ENCODE measurements around the gene NPFFR1. TPM values are rescaled to one million over a fixed set of nuclear protein-coding genes. Genes with fewer than 3 reads are reported as not detected.

The NPFFR1 gene
- total RNA-seq, 2 donors from 2014 or later, result not detected

GRCh38 chr10:70306181-70306705 is 22.4 kb upstream of the NPFFR1 start:
- WGBS, 2 donors, result 66 to 90% methylated on average over 4 of the region's 4 CpGs
- no peaks in the 10 kb centered on the region for H3K27me3 ChIP-seq
- no peak for ATAC-seq
- DNase-seq, result no peak
- intact Hi-C loops (cut with DNase I), result no loop called here
- H3K4me1 ChIP-seq, result no peaks in the 10 kb centered on the region
- no peak overlapping the region for H3K4me3 ChIP-seq
- TF ChIP-seq, protein P1, sequence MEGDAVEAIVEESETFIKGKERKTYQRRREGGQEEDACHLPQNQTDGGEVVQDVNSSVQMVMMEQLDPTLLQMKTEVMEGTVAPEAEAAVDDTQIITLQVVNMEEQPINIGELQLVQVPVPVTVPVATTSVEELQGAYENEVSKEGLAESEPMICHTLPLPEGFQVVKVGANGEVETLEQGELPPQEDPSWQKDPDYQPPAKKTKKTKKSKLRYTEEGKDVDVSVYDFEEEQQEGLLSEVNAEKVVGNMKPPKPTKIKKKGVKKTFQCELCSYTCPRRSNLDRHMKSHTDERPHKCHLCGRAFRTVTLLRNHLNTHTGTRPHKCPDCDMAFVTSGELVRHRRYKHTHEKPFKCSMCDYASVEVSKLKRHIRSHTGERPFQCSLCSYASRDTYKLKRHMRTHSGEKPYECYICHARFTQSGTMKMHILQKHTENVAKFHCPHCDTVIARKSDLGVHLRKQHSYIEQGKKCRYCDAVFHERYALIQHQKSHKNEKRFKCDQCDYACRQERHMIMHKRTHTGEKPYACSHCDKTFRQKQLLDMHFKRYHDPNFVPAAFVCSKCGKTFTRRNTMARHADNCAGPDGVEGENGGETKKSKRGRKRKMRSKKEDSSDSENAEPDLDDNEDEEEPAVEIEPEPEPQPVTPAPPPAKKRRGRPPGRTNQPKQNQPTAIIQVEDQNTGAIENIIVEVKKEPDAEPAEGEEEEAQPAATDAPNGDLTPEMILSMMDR (IDR thresholded peaks at IDR 0.05), result no peak
- no peak for TF ChIP-seq POLR2A (IDR thresholded peaks at IDR 0.05)
- H3K27ac ChIP-seq, result no peak overlapping the region
- H3K9me3 ChIP-seq, result no peaks in the 10 kb centered on the region
- H3K36me3 ChIP-seq (replicated peaks in 1 of 2; ENCODE audit: insufficient read depth in 1 of 2, low read depth in 2 of 2), result no peaks in the 10 kb centered on the region

DNA sequence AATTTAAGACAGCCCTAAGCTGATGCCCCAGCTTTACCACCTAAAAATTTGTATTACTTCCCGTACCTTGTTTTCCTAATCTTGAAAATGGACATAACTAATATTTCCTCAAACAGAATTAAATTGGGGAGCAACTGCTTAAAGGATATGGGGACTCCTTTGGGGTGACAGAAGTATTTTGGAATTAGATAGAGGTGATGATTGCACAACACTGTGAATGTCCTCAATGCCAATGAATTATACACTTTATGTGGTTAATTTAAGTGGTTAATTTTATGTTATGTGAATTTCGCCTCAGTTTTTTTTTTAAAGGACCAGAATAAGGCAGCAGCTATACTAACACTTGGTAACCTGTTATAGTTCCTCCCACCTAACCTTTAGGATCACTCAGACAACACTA is 19.9 kb upstream of the NPFFR1 start:
- Histone ChIP-seq H3K36me3 (replicated peaks in 1 of 2; ENCODE audit: insufficient read depth in 1 of 2, low read depth in 2 of 2) (no peaks in the 10 kb centered on the region), H3K9me3 (no peaks in the 10 kb centered on the region), H3K4me3 (no peak overlapping the region), H3K27me3 (no peaks in the 10 kb centered on the region), H3K27ac (no peak overlapping the region), H3K4me1 (no peaks in the 10 kb centered on the region)
- 82 to 89% methylated on average over 2 of the region's 2 CpGs for WGBS, 2 donors
- intact Hi-C loops (cut with DNase I), result no loop called here
- DNase-seq (no peak), ATAC-seq (no peak)
- TF ChIP-seq POLR2A (IDR thresholded peaks at IDR 0.05), result no peak
- TF ChIP-seq, protein P1 (IDR thresholded peaks at IDR 0.05), result no peak

DNA sequence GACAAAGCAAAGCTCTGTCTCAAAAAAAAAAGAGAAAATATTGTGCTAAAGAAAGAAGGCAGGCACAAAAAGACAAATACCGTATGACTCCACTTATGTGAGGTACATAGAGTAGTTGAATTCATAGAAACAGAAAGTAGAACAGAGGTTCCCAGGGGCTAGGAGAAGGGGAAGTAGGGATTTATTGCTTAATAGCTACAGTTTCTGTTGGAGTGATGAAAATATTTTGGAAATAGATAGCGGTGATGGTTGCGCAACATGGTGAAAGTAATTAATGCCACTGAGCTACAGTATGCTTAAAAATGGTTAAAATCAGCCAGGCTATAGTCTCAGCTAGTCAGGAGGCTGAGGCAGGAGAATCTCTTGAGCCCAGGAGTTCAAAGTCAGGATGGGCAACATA is 18.5 kb upstream of the NPFFR1 start:
- intact Hi-C loops (cut with DNase I), result no loop called here
- 60 to 79% methylated on average over 3 of the region's 3 CpGs for WGBS, 2 donors
- no peak for TF ChIP-seq POLR2A (IDR thresholded peaks at IDR 0.05)
- TF ChIP-seq, protein P1 (IDR thresholded peaks at IDR 0.05), result no peak
- H3K27ac ChIP-seq, result peak overlapping the region in 1 of 4 donors; percentile 44
- peaks cover under 1% of the 10 kb centered on the region for H3K4me1 ChIP-seq
- H3K27me3 ChIP-seq, result no peaks in the 10 kb centered on the region
- DNase-seq (peak in 1 of 4 donors; percentile 51), ATAC-seq (peak; percentile 54)
- no peaks in the 10 kb centered on the region for H3K36me3 ChIP-seq (replicated peaks in 1 of 2; ENCODE audit: insufficient read depth in 1 of 2, low read depth in 2 of 2)
- H3K9me3 ChIP-seq, result no peaks in the 10 kb centered on the region
- H3K4me3 ChIP-seq, result no peak overlapping the region

DNA sequence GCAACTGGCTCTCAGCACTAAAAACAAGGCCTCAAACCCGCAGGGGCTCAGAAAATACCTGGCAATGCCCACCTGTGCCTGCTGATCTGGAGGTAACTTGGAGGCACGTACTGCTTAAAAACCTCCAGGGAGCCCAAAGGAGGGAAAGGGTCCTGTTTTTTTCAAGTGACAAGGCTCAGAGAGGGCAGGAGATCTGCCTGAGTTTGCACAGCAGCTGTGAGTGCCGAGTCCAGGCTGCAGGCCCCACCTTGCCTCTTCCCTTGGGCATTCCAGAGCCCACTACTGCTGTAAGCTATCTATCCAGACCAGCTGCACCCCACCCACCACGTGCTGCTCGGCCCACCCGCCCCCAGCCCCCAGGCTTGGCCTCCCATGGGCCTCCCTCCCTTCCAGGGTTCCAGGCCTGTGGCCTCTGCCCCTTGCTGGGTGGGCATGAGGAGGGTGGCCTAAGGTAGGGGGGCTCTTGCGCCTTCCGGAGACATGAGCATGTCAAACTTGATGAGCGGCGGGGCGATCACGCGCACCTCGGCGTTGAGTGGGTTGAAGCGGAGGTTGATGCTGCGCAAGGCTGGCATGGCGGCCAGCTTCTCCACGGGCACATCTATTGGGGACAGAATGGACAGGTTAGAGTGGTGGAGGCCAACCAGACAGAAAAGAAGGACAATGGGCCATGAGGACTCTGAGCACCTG is 17.2 kb upstream of the NPFFR1 start:
- Histone ChIP-seq H3K9me3 (no peaks in the 10 kb centered on the region), H3K4me3 (no peak overlapping the region), H3K27ac (no peak overlapping the region), H3K36me3 (replicated peaks in 1 of 2; ENCODE audit: insufficient read depth in 1 of 2, low read depth in 2 of 2) (no peaks in the 10 kb centered on the region), H3K4me1 (peaks cover 13% of the 10 kb centered on the region), H3K27me3 (no peaks in the 10 kb centered on the region)
- intact Hi-C loops (cut with DNase I), result no loop called here
- no peak for ATAC-seq
- TF ChIP-seq, protein P1 (IDR thresholded peaks at IDR 0.05), result no peak
- no peak for TF ChIP-seq POLR2A (IDR thresholded peaks at IDR 0.05)
- WGBS, 2 donors, result 93 to 95% methylated on average over 17 to 19 of the region's 19 CpGs
- DNase-seq, result no peak

DNA sequence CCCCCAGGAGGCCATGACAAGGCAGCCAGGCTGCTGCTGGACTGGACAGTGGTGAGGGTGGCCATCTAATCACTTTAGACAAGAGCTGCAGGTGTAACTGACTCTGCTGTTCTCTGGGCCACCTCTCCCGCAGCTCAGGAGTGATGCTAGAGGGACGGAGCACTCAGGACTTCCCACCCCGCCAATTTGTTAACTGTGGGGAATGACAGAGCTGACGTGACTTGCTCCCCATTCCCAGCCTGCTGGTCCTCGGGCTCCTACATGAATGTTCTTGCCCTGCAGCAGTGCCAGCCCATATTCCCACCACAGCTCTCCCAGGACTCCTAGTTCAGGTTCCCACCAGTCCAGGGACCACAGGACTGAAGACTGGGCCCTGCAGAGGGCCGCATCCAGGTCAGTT is 16.7 kb upstream of the NPFFR1 start:
- WGBS, 2 donors, result 85 to 87% methylated on average over 4 to 6 of the region's 6 CpGs
- H3K27me3 ChIP-seq, result no peaks in the 10 kb centered on the region
- H3K9me3 ChIP-seq, result no peaks in the 10 kb centered on the region
- no peak overlapping the region for H3K27ac ChIP-seq
- TF ChIP-seq, protein P1 (IDR thresholded peaks at IDR 0.05), result no peak
- TF ChIP-seq POLR2A (IDR thresholded peaks at IDR 0.05), result no peak
- ATAC-seq (no peak), DNase-seq (no peak)
- no peaks in the 10 kb centered on the region for H3K36me3 ChIP-seq (replicated peaks in 1 of 2; ENCODE audit: insufficient read depth in 1 of 2, low read depth in 2 of 2)
- intact Hi-C loops (cut with DNase I), result no loop called here
- H3K4me3 ChIP-seq, result no peak overlapping the region
- peaks cover 15% of the 10 kb centered on the region for H3K4me1 ChIP-seq
